Mucosa of stomach (tissue), 1 donor: ENCODE results near the gene MEPCE.
"Not testable (repeated sequence)": the region's sequence is repeated elsewhere in the genome, so short reads cannot be mapped to it uniquely, and the experiment has no call there.

Experiments used
- H3K27me3 ChIP-seq: one replicate; pipeline ENCODE4 v1.7.0; 2013; ENCODE audit warnings: mild to moderate bottlenecking, low read length; ENCODE audit not compliant: control insufficient read depth, insufficient read depth
- H3K36me3 ChIP-seq: one replicate; pipeline ENCODE4 v1.7.0; 2013; ENCODE audit warnings: low read length; ENCODE audit not compliant: control insufficient read depth, insufficient read depth
- H3K4me1 ChIP-seq: one replicate; pipeline ENCODE4 v1.7.0; 2013; ENCODE audit warnings: mild to moderate bottlenecking, low read length; ENCODE audit not compliant: control insufficient read depth, insufficient read depth
- H3K4me3 ChIP-seq: one replicate; pipeline ENCODE4 v1.7.0; 2013; ENCODE audit warnings: low read length
- H3K9ac ChIP-seq: one replicate; pipeline ENCODE4 v1.7.0; 2013; ENCODE audit warnings: mild to moderate bottlenecking, low read length, moderate library complexity
- H3K9me3 ChIP-seq: one replicate; pipeline ENCODE4 v1.7.0; 2013; ENCODE audit warnings: mild to moderate bottlenecking, low read length, moderate library complexity; ENCODE audit not compliant: control insufficient read depth
- donor health status: Pancreatic carcinoma.

MEPCE gene

GRCh38 chr7:100429637-100430492, at the start of gene MEPCE:
Gene MEPCE, plus strand, starts transcription at chr7:100429831. Its CDS starts 188 bp downstream, at chr7:100430019.
- Histone ChIP-seq H3K36me3 (peaks cover 6% of the 10 kb centered on the region), H3K4me3 (peak within 1 kb of the TSS; percentile 64), H3K27me3 (no peaks in the 10 kb centered on the region), H3K9ac (peak within 1 kb of the TSS; percentile 92), H3K9me3 (no peaks in the 10 kb centered on the region), H3K4me1 (peaks cover 27% of the 10 kb centered on the region)

GRCh38 chr7:100380196-100380595, 49.4 kb upstream of the MEPCE start:
- Histone ChIP-seq H3K9me3 (no peaks in the 10 kb centered on the region), H3K9ac (no peak overlapping the region), H3K4me3 (no peak overlapping the region), H3K36me3 (no peaks in the 10 kb centered on the region), H3K27me3 (peaks cover 2% of the 10 kb centered on the region), H3K4me1 (no peaks in the 10 kb centered on the region)

DNA sequence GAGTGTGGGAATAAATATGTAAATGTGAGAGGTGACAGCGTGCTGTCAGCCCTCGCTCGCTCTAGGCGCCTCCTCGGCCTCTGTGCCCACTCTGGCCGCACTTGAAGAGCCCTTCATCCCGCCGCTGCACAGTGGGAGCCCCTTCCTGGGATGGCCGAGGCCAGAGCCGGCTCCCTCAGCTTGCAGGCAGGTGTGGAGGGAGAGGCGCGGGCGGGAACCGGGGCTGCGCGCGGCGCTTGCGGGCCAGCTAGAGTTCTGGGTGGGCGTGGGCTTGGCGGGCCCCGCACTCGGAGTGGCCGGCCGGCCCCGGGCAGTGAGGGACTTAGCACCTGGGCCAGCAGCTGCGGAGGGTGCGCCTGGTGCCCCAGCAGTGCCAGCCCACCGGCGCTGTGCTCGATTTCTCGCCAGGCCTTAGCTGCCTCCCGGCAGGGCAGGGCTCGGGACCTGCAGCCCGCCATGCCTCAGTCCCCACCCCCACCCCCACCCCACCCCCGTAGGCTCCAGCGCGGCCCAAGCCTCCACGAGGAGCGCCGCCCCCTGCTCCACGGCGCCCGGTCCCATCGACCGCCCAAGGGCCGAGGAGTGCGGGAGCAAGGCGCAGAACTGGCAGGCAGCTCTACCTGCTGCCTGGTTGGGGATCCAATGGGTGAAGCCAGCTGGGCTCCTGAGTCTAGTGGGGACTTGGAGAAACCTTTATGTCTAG, 47.9 kb upstream of the MEPCE start:
- not testable (repeated sequence) for H3K4me3 ChIP-seq, H3K9ac ChIP-seq, H3K4me1 ChIP-seq, H3K27me3 ChIP-seq, H3K36me3 ChIP-seq, H3K9me3 ChIP-seq

- not testable (repeated sequence) for H3K27me3 ChIP-seq, H3K9ac ChIP-seq, H3K4me1 ChIP-seq, H3K4me3 ChIP-seq, H3K36me3 ChIP-seq, H3K9me3 ChIP-seq
These were observed 47.3 kb upstream of the MEPCE start for GRCh38 chr7:100382234-100382853.

GRCh38 chr7:100384628-100385294, 44.9 kb upstream of the MEPCE start:
- H3K9ac ChIP-seq, result no peak overlapping the region

GRCh38 chr7:100386940-100387339, 42.7 kb upstream of the MEPCE start:
- no peaks in the 10 kb centered on the region for H3K4me1 ChIP-seq
- no peaks in the 10 kb centered on the region for H3K27me3 ChIP-seq
- no peaks in the 10 kb centered on the region for H3K9me3 ChIP-seq
- no peak overlapping the region for H3K9ac ChIP-seq
- no peak overlapping the region for H3K4me3 ChIP-seq
- no peaks in the 10 kb centered on the region for H3K36me3 ChIP-seq

More at GRCh38 chr7:100384628-100385294, 44.9 kb upstream of the MEPCE start:
- H3K36me3 ChIP-seq, result no peaks in the 10 kb centered on the region
- no peaks in the 10 kb centered on the region for H3K9me3 ChIP-seq
- peaks cover 2% of the 10 kb centered on the region for H3K27me3 ChIP-seq
- H3K4me1 ChIP-seq, result no peaks in the 10 kb centered on the region
- no peak overlapping the region for H3K4me3 ChIP-seq

DNA sequence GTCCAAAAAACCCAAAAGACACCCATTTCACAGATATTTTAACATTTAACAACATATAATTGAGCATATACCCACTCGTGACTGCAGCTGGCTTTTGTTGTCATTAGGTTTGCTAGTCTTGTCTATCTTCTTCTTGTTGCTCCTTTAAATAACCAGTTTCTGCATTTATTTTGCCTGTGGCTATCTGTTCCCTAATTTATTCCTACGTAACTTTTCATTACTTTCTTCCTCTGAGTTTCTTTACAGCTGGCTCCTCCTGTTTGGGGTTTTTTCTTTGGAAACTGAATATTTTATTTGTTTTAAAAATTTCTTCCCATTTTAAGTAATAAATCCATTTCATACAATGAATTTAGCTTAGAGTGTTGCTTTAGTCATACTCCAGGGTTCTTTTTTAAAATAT, 41.9 kb upstream of the MEPCE start:
- Histone ChIP-seq H3K27me3 (no peaks in the 10 kb centered on the region), H3K36me3 (no peaks in the 10 kb centered on the region), H3K9ac (no peak overlapping the region), H3K4me1 (no peaks in the 10 kb centered on the region), H3K4me3 (no peak overlapping the region), H3K9me3 (no peaks in the 10 kb centered on the region)

GRCh38 chr7:100389437-100390088, 40.1 kb upstream of the MEPCE start:
- Histone ChIP-seq H3K4me1 (no peaks in the 10 kb centered on the region), H3K36me3 (no peaks in the 10 kb centered on the region), H3K4me3 (no peak overlapping the region), H3K9me3 (no peaks in the 10 kb centered on the region), H3K27me3 (no peaks in the 10 kb centered on the region), H3K9ac (no peak overlapping the region)

DNA sequence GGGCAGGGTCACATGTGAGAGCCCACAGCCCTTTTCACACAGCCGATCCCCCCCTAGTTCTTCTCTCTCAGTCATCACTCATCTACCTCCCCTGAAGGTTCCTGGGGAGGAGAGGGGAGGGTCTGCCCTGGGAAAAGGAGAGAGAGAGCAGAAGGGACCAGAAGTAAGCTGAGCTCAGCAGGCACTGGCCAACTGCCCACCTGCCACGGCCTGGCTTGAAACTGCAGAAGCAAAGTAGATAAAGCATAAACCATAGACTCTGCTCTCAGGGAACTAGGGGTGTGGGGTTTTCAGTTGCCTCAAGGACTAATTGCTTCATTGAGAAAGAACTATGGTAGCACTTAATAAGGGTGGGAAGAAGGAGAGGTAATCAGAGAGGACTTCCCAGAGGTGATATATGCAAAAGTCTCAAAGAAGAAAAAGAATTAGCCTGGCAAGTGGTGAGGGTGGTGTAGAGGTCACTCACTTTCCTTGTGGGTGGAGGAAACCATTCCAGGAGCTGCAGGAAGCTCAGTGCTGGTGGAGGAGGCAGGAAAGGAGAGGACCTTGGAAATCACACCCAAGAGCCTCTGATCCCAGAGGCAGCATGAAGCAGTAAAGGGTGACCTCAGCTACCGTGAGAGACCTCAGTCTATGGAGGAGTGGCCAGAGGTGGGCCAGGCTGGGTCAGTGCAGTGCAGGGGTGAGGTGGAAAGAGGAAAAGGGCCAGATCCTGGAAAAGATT, 39.2 kb upstream of the MEPCE start:
- Histone ChIP-seq H3K9me3 (no peaks in the 10 kb centered on the region), H3K9ac (no peak overlapping the region), H3K27me3 (no peaks in the 10 kb centered on the region), H3K4me3 (no peak overlapping the region), H3K36me3 (no peaks in the 10 kb centered on the region), H3K4me1 (no peaks in the 10 kb centered on the region)

DNA sequence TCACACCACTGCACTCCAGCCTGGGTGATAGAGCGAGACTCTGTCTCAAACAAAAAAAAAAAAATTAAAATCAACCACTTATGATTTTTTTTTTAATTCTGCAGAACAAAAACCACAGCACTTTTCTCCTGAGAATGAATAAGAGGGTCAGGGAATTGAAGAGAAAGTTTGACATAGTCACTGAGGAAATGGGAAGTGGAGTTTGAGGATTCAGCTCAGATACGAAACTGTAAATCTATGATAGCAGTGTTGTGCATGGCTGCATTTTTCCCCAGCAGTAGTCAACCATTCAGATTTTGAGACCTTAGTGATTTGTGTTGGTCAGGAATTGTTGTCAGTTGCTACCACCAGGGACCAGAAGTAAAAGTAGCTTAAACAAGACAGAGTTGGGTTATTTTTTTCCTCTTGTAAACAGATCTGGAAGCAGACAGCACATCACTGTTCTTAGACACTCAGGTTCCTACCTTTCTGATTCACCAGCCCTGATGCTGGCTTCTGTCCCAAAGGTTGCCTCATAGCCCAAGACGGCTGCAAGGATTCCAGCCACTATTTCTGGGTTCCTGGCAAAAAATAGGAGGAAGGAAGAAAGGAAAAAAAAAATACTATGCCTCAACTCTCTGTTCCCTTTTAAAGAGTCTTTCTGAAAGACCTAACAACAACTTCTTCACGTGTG, 36.3 kb upstream of the MEPCE start:
- no peak overlapping the region for H3K4me3 ChIP-seq
- no peaks in the 10 kb centered on the region for H3K9me3 ChIP-seq
- no peaks in the 10 kb centered on the region for H3K27me3 ChIP-seq
- no peaks in the 10 kb centered on the region for H3K36me3 ChIP-seq
- no peak overlapping the region for H3K9ac ChIP-seq
- H3K4me1 ChIP-seq, result no peaks in the 10 kb centered on the region

DNA sequence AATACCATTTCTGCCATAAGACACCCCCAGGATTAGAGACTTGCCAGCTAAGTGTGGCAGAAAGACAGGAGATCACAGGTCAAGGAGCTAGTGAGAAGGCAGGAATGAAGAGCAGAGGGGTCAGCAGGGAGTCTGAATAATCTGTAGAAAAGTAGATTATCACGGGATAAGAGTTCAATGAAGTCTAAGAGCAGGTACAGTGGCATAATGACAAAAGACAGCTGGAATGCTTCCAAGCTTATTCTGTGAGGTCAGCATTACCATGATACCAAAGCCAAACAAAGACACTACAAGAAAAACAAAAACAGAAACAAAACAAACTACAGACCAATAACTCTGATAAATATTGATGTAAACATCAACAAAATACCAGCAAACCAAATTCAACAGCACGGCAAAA, 35.6 kb upstream of the MEPCE start:
- Histone ChIP-seq H3K4me1 (no peaks in the 10 kb centered on the region), H3K4me3 (no peak overlapping the region), H3K9ac (no peak overlapping the region), H3K9me3 (no peaks in the 10 kb centered on the region), H3K27me3 (no peaks in the 10 kb centered on the region), H3K36me3 (no peaks in the 10 kb centered on the region)
